ENCODE measurements around the gene SPAG6. TPM values are rescaled to one million over a fixed set of nuclear protein-coding genes. Genes with fewer than 3 reads are reported as not detected.

SPAG6 gene
- total and polyA plus RNA-seq, 2 of the 8 experiments (the other 6 are each of a cell fraction or from before 2014, with no cell fraction given) = 0.14 TPM; not detected in 1

- Histone ChIP-seq H3K4me1 (replicated peaks in 1 of 4; ENCODE audit: control insufficient read depth in 3 of 4, insufficient read depth in 4 of 4, low read length in 3 of 4) (no peaks in the 10 kb centered on the region), H3K27ac (ENCODE audit: low read depth, low read length) (no peak overlapping the region), H3K18ac (ENCODE audit: extremely low read depth, low read length) (no peak overlapping the region), H3K4me2 (ENCODE audit: insufficient read depth in 1 of 2, low read depth in 2 of 2, low read length in 2 of 2) (no peak overlapping the region), H3K79me1 (ENCODE audit: low read depth, low read length) (no peaks in the 10 kb centered on the region), H3K23me2 (ENCODE audit: low read depth, low read length) (no peaks in the 10 kb centered on the region), H3K9ac (replicated peaks in 1 of 4; ENCODE audit: extremely low read depth in 1 of 4, low read depth in 3 of 4, low read length in 3 of 4) (no peak overlapping the region), H3K4ac (replicated peaks; ENCODE audit: insufficient read length, low read depth, low read length) (no peak overlapping the region), H2BK15ac (ENCODE audit: low read length) (no peak overlapping the region), H3K14ac (ENCODE audit: insufficient read length) (no peak overlapping the region), H2BK20ac (ENCODE audit: low read length) (no peak overlapping the region), H3K4me3 (ENCODE audit: extremely low read depth in 1 of 4, insufficient read depth in 2 of 4, low read depth in 3 of 4, low read length in 4 of 4) (no peak overlapping the region), H4K8ac (ENCODE audit: extremely low read depth, insufficient read depth, low read length) (no peak overlapping the region), H2AK5ac (ENCODE audit: low read depth, low read length) (no peak overlapping the region), H3K27me3 (replicated peaks in 1 of 4; ENCODE audit: control insufficient read depth in 3 of 4, extremely low read depth in 1 of 4, insufficient read depth in 3 of 4, low read length in 3 of 4) (no peaks in the 10 kb centered on the region), H4K20me1 (replicated peaks in 1 of 2; ENCODE audit: control insufficient read depth in 1 of 2, insufficient read depth in 2 of 2, low read length in 2 of 2) (no peaks in the 10 kb centered on the region), H2AFZ (ENCODE audit: low read length) (no peak overlapping the region), H3K79me2 (ENCODE audit: control insufficient read depth in 1 of 2, insufficient read depth in 2 of 2, low read length in 2 of 2) (no peaks in the 10 kb centered on the region), H4K91ac (replicated peaks; ENCODE audit: insufficient read length, low read length) (no peak overlapping the region), H2BK12ac (ENCODE audit: low read depth, low read length) (no peak overlapping the region), H3K56ac (replicated peaks; ENCODE audit: insufficient read length, low read depth, low read length) (no peak overlapping the region), H2BK5ac (ENCODE audit: low read depth, low read length) (no peak overlapping the region), H3K36me3 (ENCODE audit: control insufficient read depth in 2 of 4, insufficient read depth in 4 of 4, low read length in 3 of 4) (no peaks in the 10 kb centered on the region), H4K5ac (ENCODE audit: insufficient read length, low read depth, low read length) (no peak overlapping the region), H3K9me3 (ENCODE audit: insufficient read depth in 2 of 2, low read depth in 1 of 2, low read length in 1 of 2) (peaks cover 0 to 7% of the 10 kb centered on the region in 2 experiments; a peak in 1 of 4 replicates), H3K23ac (ENCODE audit: insufficient read length) (no peak overlapping the region), H2BK120ac (replicated peaks; ENCODE audit: low read depth, low read length) (no peak overlapping the region)
- WGBS, 2 experiments (ENCODE audit: extremely low coverage in 1 of 2, insufficient coverage in 1 of 2, insufficient read length in 1 of 2, insufficient replicate concordance in 2 of 2, low coverage in 1 of 2, low lambda C conversion rate in 2 of 2, missing lambda C conversion rate in 1 of 2) = 44% methylated on average over 1 of the region's 1 CpG; no CpG with 5 or more reads in 1 of the 2 experiments
- ChIA-PET CTCF (ENCODE audit: partially characterized antibody) (interaction anchor here (1.0 kb wide), 1 partner anchor 62 kb away, joined by 3 read pairs; no protein-coding TSS in a partner anchor), POLR2A (ENCODE audit: partially characterized antibody) (no interaction called here)
- FAIRE-seq (no peak), DNase-seq (ENCODE audit: low read depth in 1 of 2, low spot score in 2 of 2) (no peak)
- TF ChIP-seq CBX5 (IDR thresholded peaks at IDR 0.05; ENCODE audit: low read depth, low read length) (no peak), MAX (IDR thresholded peaks at IDR 0.05) (no peak), HDAC6 (IDR thresholded peaks at IDR 0.05; ENCODE audit: low read depth, low read length) (no peak)
These were observed 65.1 kb downstream of the SPAG6 start for GRCh38 chr10:22410394-22410793.

All from H1 (cell line).